Neuron (in vitro differentiated cells): ENCODE measurements around the gene PBX1.

ENCODE experiments used
- H2AFZ ChIP-seq: one replicate; pipeline ENCODE4 v1.6.1; 2013; ENCODE audit warnings: low read depth, mild to moderate bottlenecking, inconsistent platforms, low read length, moderate library complexity
- H3K27me3 ChIP-seq: one replicate; pipeline ENCODE4 v1.6.1; 2013; ENCODE audit warnings: low read length; ENCODE audit not compliant: insufficient read depth
- H3K36me3 ChIP-seq: one replicate; pipeline ENCODE4 v1.6.1; 2013; ENCODE audit warnings: low read length; ENCODE audit not compliant: insufficient read depth
- H3K4me1 ChIP-seq: one replicate; pipeline ENCODE4 v1.6.1; 2013; ENCODE audit warnings: low read length; ENCODE audit not compliant: insufficient read depth
- H3K4me3 ChIP-seq: 2 replicates; pipeline ENCODE4 v1.5.1; 2013; ENCODE audit warnings: mild to moderate bottlenecking, low read length, moderate library complexity
- H3K9me3 ChIP-seq: one replicate; pipeline ENCODE4 v1.6.1; 2013; ENCODE audit warnings: low read length

The PBX1 gene

GRCh38 chr1:164667001-164667400 is 108.0 kb downstream of the PBX1 start:
- Histone ChIP-seq H3K4me1 (peaks cover 25% of the 10 kb centered on the region), H3K27me3 (no peaks in the 10 kb centered on the region), H3K9me3 (no peaks in the 10 kb centered on the region), H3K36me3 (no peaks in the 10 kb centered on the region), H2AFZ (no peak overlapping the region), H3K4me3 (no peak overlapping the region)

- Histone ChIP-seq H3K4me3 (no peak overlapping the region), H3K36me3 (no peaks in the 10 kb centered on the region), H3K9me3 (no peaks in the 10 kb centered on the region), H2AFZ (no peak overlapping the region), H3K27me3 (no peaks in the 10 kb centered on the region), H3K4me1 (peaks cover 31% of the 10 kb centered on the region)
These were observed 108.6 kb downstream of the PBX1 start for GRCh38 chr1:164667600-164667999.

GRCh38 chr1:164668491-164669400 is 109.8 kb downstream of the PBX1 start:
- H3K27me3 ChIP-seq, result no peaks in the 10 kb centered on the region
- H3K4me3 ChIP-seq, result no peak overlapping the region
- peaks cover 35% of the 10 kb centered on the region for H3K4me1 ChIP-seq
- no peaks in the 10 kb centered on the region for H3K9me3 ChIP-seq
- H3K36me3 ChIP-seq, result no peaks in the 10 kb centered on the region
- no peak overlapping the region for H2AFZ ChIP-seq

- no peaks in the 10 kb centered on the region for H3K27me3 ChIP-seq
- no peak overlapping the region for H2AFZ ChIP-seq
- H3K9me3 ChIP-seq, result no peaks in the 10 kb centered on the region
- H3K36me3 ChIP-seq, result no peaks in the 10 kb centered on the region
- H3K4me3 ChIP-seq, result no peak overlapping the region
- peaks cover 35% of the 10 kb centered on the region for H3K4me1 ChIP-seq
These were observed 111.0 kb downstream of the PBX1 start for GRCh38 chr1:164670026-164670425.

GRCh38 chr1:164670786-164671185 is 111.8 kb downstream of the PBX1 start:
- Histone ChIP-seq H3K4me1 (peaks cover 35% of the 10 kb centered on the region), H3K27me3 (no peaks in the 10 kb centered on the region), H2AFZ (no peak overlapping the region), H3K9me3 (no peaks in the 10 kb centered on the region), H3K36me3 (no peaks in the 10 kb centered on the region), H3K4me3 (no peak overlapping the region)

GRCh38 chr1:164671323-164671965 is 112.5 kb downstream of the PBX1 start:
- Histone ChIP-seq H3K27me3 (no peaks in the 10 kb centered on the region), H3K9me3 (no peaks in the 10 kb centered on the region), H3K4me1 (peaks cover 35% of the 10 kb centered on the region), H2AFZ (no peak overlapping the region), H3K4me3 (no peak overlapping the region), H3K36me3 (no peaks in the 10 kb centered on the region)

- H3K27me3 ChIP-seq, result no peaks in the 10 kb centered on the region
- no peak overlapping the region for H3K4me3 ChIP-seq
- peaks cover 33% of the 10 kb centered on the region for H3K4me1 ChIP-seq
- H3K36me3 ChIP-seq, result no peaks in the 10 kb centered on the region
- no peak overlapping the region for H2AFZ ChIP-seq
- no peaks in the 10 kb centered on the region for H3K9me3 ChIP-seq
These were observed 113.1 kb downstream of the PBX1 start for GRCh38 chr1:164671966-164672571.

GRCh38 chr1:164672588-164672987 is 113.6 kb downstream of the PBX1 start:
- no peaks in the 10 kb centered on the region for H3K27me3 ChIP-seq
- H2AFZ ChIP-seq, result no peak overlapping the region
- H3K36me3 ChIP-seq, result no peaks in the 10 kb centered on the region
- H3K4me1 ChIP-seq, result peaks cover 33% of the 10 kb centered on the region
- H3K4me3 ChIP-seq, result no peak overlapping the region
- H3K9me3 ChIP-seq, result no peaks in the 10 kb centered on the region

- Histone ChIP-seq H3K9me3 (no peaks in the 10 kb centered on the region), H3K4me3 (no peak overlapping the region), H2AFZ (no peak overlapping the region), H3K4me1 (peaks cover 33% of the 10 kb centered on the region), H3K36me3 (no peaks in the 10 kb centered on the region), H3K27me3 (no peaks in the 10 kb centered on the region)
These were observed 114.7 kb downstream of the PBX1 start for GRCh38 chr1:164673584-164674214.

- Histone ChIP-seq H3K9me3 (no peaks in the 10 kb centered on the region), H3K36me3 (peaks cover 3% of the 10 kb centered on the region), H3K4me3 (no peak overlapping the region), H3K4me1 (peaks cover 26% of the 10 kb centered on the region), H2AFZ (no peak overlapping the region), H3K27me3 (no peaks in the 10 kb centered on the region)
These were observed 116.4 kb downstream of the PBX1 start for GRCh38 chr1:164675342-164675904.

GRCh38 chr1:164678136-164678700 is 119.2 kb downstream of the PBX1 start:
- no peak overlapping the region for H2AFZ ChIP-seq
- peaks cover 10% of the 10 kb centered on the region for H3K36me3 ChIP-seq
- no peaks in the 10 kb centered on the region for H3K9me3 ChIP-seq
- H3K4me3 ChIP-seq, result no peak overlapping the region
- H3K27me3 ChIP-seq, result no peaks in the 10 kb centered on the region
- H3K4me1 ChIP-seq, result no peaks in the 10 kb centered on the region

GRCh38 chr1:164682570-164682969 is 123.6 kb downstream of the PBX1 start:
- no peak overlapping the region for H2AFZ ChIP-seq
- no peaks in the 10 kb centered on the region for H3K27me3 ChIP-seq

More at GRCh38 chr1:164682570-164682969, 123.6 kb downstream of the PBX1 start:
- Histone ChIP-seq H3K9me3 (no peaks in the 10 kb centered on the region), H3K4me3 (no peak overlapping the region), H3K36me3 (peaks cover 12% of the 10 kb centered on the region), H3K4me1 (no peaks in the 10 kb centered on the region)
